Mucosa of descending colon (tissue), 3 donors: ENCODE measurements around the gene RAD54L. TPM values are rescaled to one million over a fixed set of nuclear protein-coding genes. Genes with fewer than 3 reads are reported as not detected.

Experiments
- ATAC-seq: fragments of 200-7000 bp; cut with Tn5 transposase; one replicate; pipeline ENCODE4 v1.9.1; 2020; ENCODE audit warnings: mild to moderate bottlenecking, moderate library complexity
- DNase-seq, 3 donors: peaks; one replicate each; pipeline ENCODE4 v3.0.0-alpha.2; 2020
- H3K36me3 ChIP-seq: fragments of 200-600 bp; one replicate; pipeline ENCODE4 v1.8.0; 2021; ENCODE audit warnings: low read depth, mild to moderate bottlenecking
- H3K4me1 ChIP-seq: fragments of 200-600 bp; one replicate; pipeline ENCODE4 v1.8.0; 2021; ENCODE audit warnings: low read depth, mild to moderate bottlenecking
- H3K4me3 ChIP-seq: fragments of 200-600 bp; one replicate; pipeline ENCODE4 v1.8.0; 2021; ENCODE audit warnings: mild to moderate bottlenecking
- H3K9me3 ChIP-seq: fragments of 200-600 bp; one replicate; pipeline ENCODE4 v1.8.0; 2021; ENCODE audit warnings: mild to moderate bottlenecking
- CTCF ChIP-seq: fragments of 200-600 bp; IDR thresholded peaks from one replicate; pipeline ENCODE4 v1.8.0; 2022; ENCODE audit warnings: antibody characterized with exemption, mild to moderate bottlenecking
- intact Hi-C, 2 donors: fragments of 100-400 bp; cut with DNase I in 1 of 2; cut with micrococcal nuclease in 1 of 2; formaldehyde crosslinking; loops; one replicate each; pipeline versions ENCODE4 v1.11.0 to v1.11.1; 2022; cut with DNase I, micrococcal nuclease
- total RNA-seq, 3 donors: library from RNA; stranded (reverse); fragmentation: NEBNext Ultra II Directional in 2 of 3; extraction: Animal tissue kit (Norgen Biotek cat#: 25700) in 2 of 3; gene quantifications; one replicate each; pipeline versions ENCODE4 v1.2.1 to v1.2.4, GENCODE V29; 2021 to 2023
- donor health status: DM: no; HTN: no; CAD: no; lungs with moderate emphysema.
- donor health status: DM: no; HTN: no; CAD: no.
- donor health status: DM: no; HTN: yes; CAD: no.

The RAD54L gene
- total RNA-seq, 3 donors from 2014 or later, result 3.0 to 8.0 (median 3.6) TPM

GRCh38 chr1:46302641-46303037, 55.1 kb downstream of the RAD54L start:
- intact Hi-C loops, result no loop called here
- no peak for TF ChIP-seq CTCF
- H3K4me1 ChIP-seq, result peaks cover 51% of the 10 kb centered on the region
- ATAC-seq, result peak; percentile 47
- no peaks in the 10 kb centered on the region for H3K36me3 ChIP-seq
- peak overlapping the region; percentile 82 for H3K4me3 ChIP-seq
- no peaks in the 10 kb centered on the region for H3K9me3 ChIP-seq
- peak in 1 of 3 donors; percentile 66 for DNase-seq

- DNase-seq (peak; percentile 95 to 96 (median 96)), ATAC-seq (peak; percentile 92)
- Histone ChIP-seq H3K36me3 (no peaks in the 10 kb centered on the region), H3K4me1 (peaks cover 54% of the 10 kb centered on the region), H3K4me3 (peak within 1 kb of the TSS; percentile 82), H3K9me3 (no peaks in the 10 kb centered on the region)
- intact Hi-C loops, result no loop called here
- TF ChIP-seq CTCF, result peak; percentile 5
These were observed 55.7 kb downstream of the RAD54L start, which contains the start of the genes LRRC41 and UQCRH for GRCh38 chr1:46303038-46303871. TSS of gene LRRC41 (minus strand) at chr1:46303616. CDS start at chr1:46303322, 294 bp downstream. TSS of gene UQCRH (plus strand) at chr1:46303698. CDS start at chr1:46303767, 69 bp downstream.

- DNase-seq, result no peak
- Histone ChIP-seq H3K4me1 (peaks cover 54% of the 10 kb centered on the region), H3K4me3 (peak overlapping the region; percentile 82), H3K36me3 (no peaks in the 10 kb centered on the region), H3K9me3 (no peaks in the 10 kb centered on the region)
- no peak for TF ChIP-seq CTCF
- intact Hi-C loops, result no loop called here
- ATAC-seq, result no peak
These were observed 56.3 kb downstream of the RAD54L start for GRCh38 chr1:46303872-46304326.

- DNase-seq, result no peak
- Histone ChIP-seq H3K9me3 (no peaks in the 10 kb centered on the region), H3K36me3 (no peaks in the 10 kb centered on the region), H3K4me1 (peaks cover 44% of the 10 kb centered on the region), H3K4me3 (no peak overlapping the region)
- no peak for ATAC-seq
- intact Hi-C loops, result no loop called here
- no peak for TF ChIP-seq CTCF
These were observed 58.6 kb downstream of the RAD54L start for GRCh38 chr1:46306159-46306530.

- DNase-seq (no peak), ATAC-seq (no peak)
- H3K9me3 ChIP-seq, result no peaks in the 10 kb centered on the region
- H3K4me1 ChIP-seq, result peaks cover 32% of the 10 kb centered on the region
- intact Hi-C loops, result no loop called here
- H3K4me3 ChIP-seq, result no peak overlapping the region
- peaks cover 9% of the 10 kb centered on the region for H3K36me3 ChIP-seq
- no peak for TF ChIP-seq CTCF
These were observed 62.0 kb downstream of the RAD54L start for GRCh38 chr1:46309401-46310159.
